ENCODE data around the gene TMEM117. TPM values are rescaled to one million over a fixed set of nuclear protein-coding genes. Genes with fewer than 3 reads are reported as not detected.

The TMEM117 gene
- total and polyA plus RNA-seq, 8 donors: 1.9 to 52.5 (median 8.0) TPM

GRCh38 chr12:43931187-43931586 lies 95.3 kb downstream of the TMEM117 start:
- H3K27me3 ChIP-seq: no peaks in the 10 kb centered on the region
- WGBS, 5 donors: 94 to 97% (median 95%) methylated on average over 2 of the region's 2 CpGs
- H3K4me1 ChIP-seq: no peaks in the 10 kb centered on the region
- no peak overlapping the region for H3K4me3 ChIP-seq
- H3K9me3 ChIP-seq: peaks cover 0 to 22% (median 9%) of the 10 kb centered on the region in 4 donors
- H3K27ac ChIP-seq: no peak overlapping the region
- peaks cover 0 to 9% (median 0%) of the 10 kb centered on the region in 4 donors for H3K36me3 ChIP-seq
- no peak for DNase-seq
- intact Hi-C loops (cut with DNase I; ENCODE audit: low total_unique reads): no loop called here
- no peak for TF ChIP-seq POLR2AphosphoS5 (IDR thresholded peaks at IDR 0.05)
- TF ChIP-seq POLR2A (IDR thresholded peaks at IDR 0.05): no peak
- TF ChIP-seq EP300 (IDR thresholded peaks at IDR 0.05): no peak
- TF ChIP-seq, protein P1, sequence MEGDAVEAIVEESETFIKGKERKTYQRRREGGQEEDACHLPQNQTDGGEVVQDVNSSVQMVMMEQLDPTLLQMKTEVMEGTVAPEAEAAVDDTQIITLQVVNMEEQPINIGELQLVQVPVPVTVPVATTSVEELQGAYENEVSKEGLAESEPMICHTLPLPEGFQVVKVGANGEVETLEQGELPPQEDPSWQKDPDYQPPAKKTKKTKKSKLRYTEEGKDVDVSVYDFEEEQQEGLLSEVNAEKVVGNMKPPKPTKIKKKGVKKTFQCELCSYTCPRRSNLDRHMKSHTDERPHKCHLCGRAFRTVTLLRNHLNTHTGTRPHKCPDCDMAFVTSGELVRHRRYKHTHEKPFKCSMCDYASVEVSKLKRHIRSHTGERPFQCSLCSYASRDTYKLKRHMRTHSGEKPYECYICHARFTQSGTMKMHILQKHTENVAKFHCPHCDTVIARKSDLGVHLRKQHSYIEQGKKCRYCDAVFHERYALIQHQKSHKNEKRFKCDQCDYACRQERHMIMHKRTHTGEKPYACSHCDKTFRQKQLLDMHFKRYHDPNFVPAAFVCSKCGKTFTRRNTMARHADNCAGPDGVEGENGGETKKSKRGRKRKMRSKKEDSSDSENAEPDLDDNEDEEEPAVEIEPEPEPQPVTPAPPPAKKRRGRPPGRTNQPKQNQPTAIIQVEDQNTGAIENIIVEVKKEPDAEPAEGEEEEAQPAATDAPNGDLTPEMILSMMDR (IDR thresholded peaks at IDR 0.05): no peak

- DNase-seq: no peak
- intact Hi-C loops (cut with DNase I; ENCODE audit: low total_unique reads): no loop called here
- 86 to 95% (median 92%) methylated on average over 1 of the region's 1 CpG for WGBS, 5 donors
- H3K9me3 ChIP-seq: peaks cover 0 to 13% (median 6%) of the 10 kb centered on the region in 4 donors
- TF ChIP-seq POLR2AphosphoS5 (IDR thresholded peaks at IDR 0.05): no peak
- TF ChIP-seq EP300 (IDR thresholded peaks at IDR 0.05): no peak
- no peak for TF ChIP-seq POLR2A (IDR thresholded peaks at IDR 0.05)
- TF ChIP-seq, protein P1 (IDR thresholded peaks at IDR 0.05): no peak
- H3K4me3 ChIP-seq: no peak overlapping the region
- no peak overlapping the region for H3K27ac ChIP-seq
- no peaks in the 10 kb centered on the region for H3K4me1 ChIP-seq
- no peaks in the 10 kb centered on the region for H3K27me3 ChIP-seq
- peaks cover 0 to 5% (median 0%) of the 10 kb centered on the region in 4 donors for H3K36me3 ChIP-seq
Observed at GRCh38 chr12:43935581-43935980, 99.7 kb downstream of the TMEM117 start.

- H3K4me3 ChIP-seq: no peak overlapping the region
- TF ChIP-seq POLR2AphosphoS5 (IDR thresholded peaks at IDR 0.05) (no peak), EP300 (IDR thresholded peaks at IDR 0.05) (no peak), POLR2A (IDR thresholded peaks at IDR 0.05) (no peak)
- TF ChIP-seq, protein P1 (IDR thresholded peaks at IDR 0.05): no peak
- H3K4me1 ChIP-seq: no peaks in the 10 kb centered on the region
- H3K9me3 ChIP-seq: no peaks in the 10 kb centered on the region
- no peak for DNase-seq
- intact Hi-C loops (cut with DNase I; ENCODE audit: low total_unique reads): no loop called here
- no peaks in the 10 kb centered on the region for H3K36me3 ChIP-seq
- WGBS, 5 donors: 82 to 96% (median 90%) methylated on average over 2 of the region's 2 CpGs
- H3K27ac ChIP-seq: no peak overlapping the region
- no peaks in the 10 kb centered on the region for H3K27me3 ChIP-seq
Observed at GRCh38 chr12:43937947-43938346, 102.1 kb downstream of the TMEM117 start.

DNA sequence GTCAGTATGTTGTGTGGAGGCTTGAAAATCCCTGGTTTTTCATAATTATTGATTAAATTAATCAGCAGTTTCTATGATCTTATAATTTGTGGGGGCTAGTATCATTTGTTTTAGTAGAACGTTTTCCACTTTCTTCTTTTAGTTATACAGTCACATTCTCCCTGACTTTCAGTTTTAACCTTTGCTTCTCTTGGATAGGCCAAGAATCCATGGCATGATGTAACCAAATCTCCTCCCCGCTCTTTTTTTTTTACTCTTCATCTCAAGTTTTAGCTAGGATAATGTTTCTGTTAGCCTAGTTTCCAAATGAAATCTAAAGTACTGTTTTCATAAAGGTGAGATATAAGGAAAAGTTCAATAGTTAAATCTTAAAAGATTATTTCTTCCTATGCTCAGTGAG lies 106.5 kb downstream of the TMEM117 start:
- Histone ChIP-seq H3K4me3 (no peak overlapping the region), H3K9me3 (no peaks in the 10 kb centered on the region), H3K27me3 (no peaks in the 10 kb centered on the region), H3K27ac (no peak overlapping the region), H3K4me1 (no peaks in the 10 kb centered on the region), H3K36me3 (peaks cover 0 to 10% (median 6%) of the 10 kb centered on the region in 4 donors)
- WGBS, 5 donors: 58 to 82% (median 70%) methylated on average over 2 of the region's 2 CpGs
- no peak for DNase-seq
- TF ChIP-seq EP300 (IDR thresholded peaks at IDR 0.05) (no peak), POLR2A (IDR thresholded peaks at IDR 0.05) (no peak), POLR2AphosphoS5 (IDR thresholded peaks at IDR 0.05) (no peak)
- TF ChIP-seq, protein P1 (IDR thresholded peaks at IDR 0.05): no peak
- intact Hi-C loops (cut with DNase I; ENCODE audit: low total_unique reads): no loop called here

Data from stomach (tissue), 9 donors.